ENCODE results near the gene WDR37.

DNA sequence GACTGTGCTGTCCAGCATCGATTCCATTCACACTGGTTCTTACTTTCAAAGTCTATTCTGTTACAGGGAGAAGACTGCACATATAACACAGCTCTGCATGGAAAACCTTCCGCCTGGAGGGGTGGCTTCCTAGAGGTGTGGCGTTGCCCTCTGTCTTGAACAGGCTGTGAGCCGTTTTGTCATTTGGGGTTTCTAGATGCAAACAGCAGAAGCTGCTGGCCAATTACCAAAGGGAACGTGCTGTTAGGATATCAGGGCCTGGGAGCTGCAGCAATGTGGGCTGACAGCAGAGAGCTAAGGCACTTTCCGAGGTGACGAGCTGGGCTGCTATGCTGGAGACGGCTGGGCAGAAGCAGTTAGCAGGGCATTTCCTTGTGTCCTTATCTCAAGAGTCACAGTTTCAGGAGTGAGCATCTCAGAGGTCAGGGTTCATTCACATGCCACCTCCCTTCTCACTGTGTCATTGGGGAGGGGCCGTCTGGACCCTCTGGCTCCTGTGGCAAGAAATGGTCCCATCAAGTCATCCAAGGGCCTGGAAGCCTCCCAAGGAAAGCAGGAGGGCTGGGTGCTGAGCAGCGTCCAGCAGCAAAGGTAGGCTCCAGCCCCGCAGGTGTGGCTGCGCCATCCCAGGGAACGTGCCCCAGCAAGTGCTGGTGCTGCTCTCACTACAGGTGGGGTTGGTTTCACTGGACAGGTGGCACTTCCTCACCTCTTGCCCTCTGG lies 106.5 kb downstream of the WDR37 start:
- no peak for TF ChIP-seq SUZ12 (IDR thresholded peaks at IDR 0.05; ENCODE audit: extremely low read depth, insufficient read depth, insufficient read length)
- no peak for TF ChIP-seq YY1 (IDR thresholded peaks at IDR 0.05; ENCODE audit: insufficient read depth, insufficient read length)
- no peak for TF ChIP-seq ZNF274 (IDR thresholded peaks at IDR 0.05; ENCODE audit: low read depth, low read length)

Data from NT2/D1 (cell line).